ENCODE results near the gene GABRG3. TPM values are rescaled to one million over a fixed set of nuclear protein-coding genes. Genes with fewer than 3 reads are reported as not detected.

Gene GABRG3
- total and polyA plus RNA-seq, 9 of the 15 experiments (the other 6 are each of a cell fraction or from before 2014, with no cell fraction given): 4.0 to 15.1 (median 11.2) TPM

GRCh38 chr15:27438403-27439375, 467.7 kb downstream of the GABRG3 start:
- no peaks in the 10 kb centered on the region for H3K27me3 ChIP-seq (ENCODE audit: control insufficient read depth in 2 of 2, insufficient read depth in 2 of 2, low read length in 2 of 2)
- H4K20me1 ChIP-seq (replicated peaks; ENCODE audit: control insufficient read depth, insufficient read depth, low read length): no peaks in the 10 kb centered on the region
- TF ChIP-seq FOSL1 (tag; conservative IDR thresholded peaks at IDR 0.05): 0 out of 2 replicates have a peak, but pooled peaks have one; percentile 29
- no peak for TF ChIP-seq ZNF785 (CRISPR knock-in tag; IDR thresholded peaks at IDR 0.05)
- H3K4me3 ChIP-seq: no peak overlapping the region
- DNase-seq (ENCODE audit: extremely low read depth in 1 of 4, low spot score in 3 of 4) (peak in 1 of 4 experiments; percentile 17), FAIRE-seq (no peak), ATAC-seq (no peak)
- intact Hi-C loops (cut with micrococcal nuclease) (no loop called here), in situ Hi-C loops (cut with MboI) (no loop called here)
- H3K9me3 ChIP-seq (replicated peaks; ENCODE audit: control insufficient read depth, insufficient read depth, low read depth, low read length): no peaks in the 10 kb centered on the region
- H3K27ac ChIP-seq (ENCODE audit: extremely low read depth, low read depth, low read length): no peak overlapping the region
- no peaks in the 10 kb centered on the region for H3K9me1 ChIP-seq (ENCODE audit: control insufficient read depth, insufficient read depth, low read length)
- BruUV-seq (replicated peaks): no TSS peak
- H3K79me2 ChIP-seq (ENCODE audit: control insufficient read depth, insufficient read depth, low read length): no peaks in the 10 kb centered on the region
- CTCF ChIA-PET (ENCODE audit: low intra/inter-chr PET ratio): no interaction called here
- H3K4me1 ChIP-seq (replicated peaks in 1 of 2; ENCODE audit: control insufficient read depth in 2 of 2, insufficient read depth in 2 of 2, low read length in 2 of 2): no peaks in the 10 kb centered on the region; a peak in 1 of 5 replicates
- H3K36me3 ChIP-seq (ENCODE audit: control insufficient read depth, insufficient read depth, low read length): no peaks in the 10 kb centered on the region
- H3K4me2 ChIP-seq (ENCODE audit: insufficient read depth, low read length): no peak overlapping the region
- 34% methylated on average over 15 of the region's 15 CpGs for WGBS (ENCODE audit: insufficient coverage, low coverage, missing lambda C conversion rate)
- POLR2A ChIA-PET: no interaction called here
- H3K9ac ChIP-seq (ENCODE audit: insufficient read depth in 1 of 2, low read depth in 2 of 2, low read length in 2 of 2): no peak overlapping the region
- no peak overlapping the region for H2AFZ ChIP-seq (ENCODE audit: low read depth, low read length)

- POLR2A ChIA-PET: no interaction called here
Measured at GRCh38 chr15:27441120-27441519, 470.1 kb downstream of the GABRG3 start.

More at GRCh38 chr15:27441120-27441519, 470.1 kb downstream of the GABRG3 start:
- intact Hi-C loops (cut with micrococcal nuclease) (no loop called here), in situ Hi-C loops (cut with MboI) (no loop called here)
- TF ChIP-seq NEUROD1 (IDR thresholded peaks at IDR 0.05; ENCODE audit: borderline replicate concordance, low read depth, low read length, partially characterized antibody) (no peak), CBX2 (IDR thresholded peaks at IDR 0.05; ENCODE audit: insufficient read depth, low read length, poor library complexity, severe bottlenecking) (no peak)
- DNase-seq (ENCODE audit: extremely low read depth in 1 of 4, low spot score in 3 of 4) (no peak), FAIRE-seq (no peak), ATAC-seq (no peak)
- H3K36me3 ChIP-seq (ENCODE audit: control insufficient read depth, insufficient read depth, low read length): no peaks in the 10 kb centered on the region
- H3K4me1 ChIP-seq (replicated peaks in 1 of 2; ENCODE audit: control insufficient read depth in 2 of 2, insufficient read depth in 2 of 2, low read length in 2 of 2): no peaks in the 10 kb centered on the region; a peak in 1 of 5 replicates
- no peaks in the 10 kb centered on the region for H3K9me3 ChIP-seq (replicated peaks; ENCODE audit: control insufficient read depth, insufficient read depth, low read depth, low read length)
- H3K4me2 ChIP-seq (ENCODE audit: insufficient read depth, low read length): no peak overlapping the region
- no peak overlapping the region for H3K27ac ChIP-seq (ENCODE audit: extremely low read depth, low read depth, low read length)
- no peaks in the 10 kb centered on the region for H3K9me1 ChIP-seq (ENCODE audit: control insufficient read depth, insufficient read depth, low read length)
- no peak overlapping the region for H2AFZ ChIP-seq (ENCODE audit: low read depth, low read length)
- H3K27me3 ChIP-seq (ENCODE audit: control insufficient read depth in 2 of 2, insufficient read depth in 2 of 2, low read length in 2 of 2): no peaks in the 10 kb centered on the region
- H3K79me2 ChIP-seq (ENCODE audit: control insufficient read depth, insufficient read depth, low read length): no peaks in the 10 kb centered on the region
- H3K4me3 ChIP-seq: no peak overlapping the region
- CTCF ChIA-PET (ENCODE audit: low intra/inter-chr PET ratio): interaction anchor here (0.8 kb wide), 1 partner anchor 13 kb away, joined by 4 read pairs; no protein-coding TSS in a partner anchor
- no peak overlapping the region for H3K9ac ChIP-seq (ENCODE audit: insufficient read depth in 1 of 2, low read depth in 2 of 2, low read length in 2 of 2)
- BruUV-seq (replicated peaks): no TSS peak
- no peaks in the 10 kb centered on the region for H4K20me1 ChIP-seq (replicated peaks; ENCODE audit: control insufficient read depth, insufficient read depth, low read length)
- 14% methylated on average over 2 of the region's 2 CpGs for WGBS (ENCODE audit: insufficient coverage, low coverage, missing lambda C conversion rate)

All from K562 (cell line).